CD4-positive, alpha-beta T cell treated with Interleukin-17A for 4 hours (primary cell): ENCODE data around the gene RAD51C.
"Not testable (repeated sequence)": the region's sequence is repeated elsewhere in the genome, so short reads cannot be mapped to it uniquely, and the experiment has no call there.

Experiments used
- DNase-seq: peaks from one replicate; pipeline ENCODE4 v3.0.0-alpha.2; 2020; ENCODE audit warnings: mixed read lengths

The RAD51C gene

GRCh38 chr17:58684462-58684861, 7.9 kb upstream of the RAD51C start:
- DNase-seq = not testable (repeated sequence)

DNA sequence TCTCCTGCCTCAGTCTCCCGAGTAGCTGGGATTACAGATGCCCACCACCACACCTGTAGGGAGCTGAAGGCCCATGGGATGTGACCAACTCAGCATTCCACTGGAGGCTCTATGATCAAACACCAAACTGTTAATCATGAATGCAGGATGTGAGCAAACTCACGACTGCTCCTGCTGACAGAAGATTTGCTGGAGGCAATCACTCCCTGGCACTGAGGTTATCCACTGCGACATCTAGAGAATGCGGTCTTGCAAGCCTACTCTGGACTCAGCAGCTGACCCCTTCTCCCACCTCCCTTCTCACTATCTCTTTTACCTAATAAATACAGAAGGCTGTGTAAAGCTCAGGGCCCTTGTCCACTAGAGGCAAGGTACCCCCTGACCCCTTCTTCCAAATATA, 5.4 kb upstream of the RAD51C start:
- DNase-seq = no peak

- no peak for DNase-seq
Observed at GRCh38 chr17:58688521-58688920, 3.9 kb upstream of the RAD51C start.

DNA sequence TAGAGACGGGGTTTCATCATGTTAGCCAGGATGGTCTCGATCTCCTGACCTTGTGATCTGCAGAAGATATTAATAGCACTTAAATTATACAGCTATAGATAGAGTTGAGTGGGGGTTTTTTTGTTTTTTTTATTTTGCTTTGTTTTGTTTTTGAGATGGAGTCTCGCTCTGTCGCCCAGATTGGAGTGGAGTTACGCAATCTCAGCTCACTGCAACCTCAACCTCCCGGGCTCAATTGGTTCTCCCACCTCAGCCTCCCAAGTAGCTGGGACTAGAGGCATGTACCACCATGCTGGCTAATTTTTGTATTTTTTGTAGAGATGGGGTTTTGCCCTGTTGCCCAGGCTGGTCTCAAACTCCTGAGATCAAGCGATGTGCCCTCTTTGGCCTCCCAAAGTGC, 2.4 kb upstream of the RAD51C start:
- DNase-seq = not testable (repeated sequence)

DNA sequence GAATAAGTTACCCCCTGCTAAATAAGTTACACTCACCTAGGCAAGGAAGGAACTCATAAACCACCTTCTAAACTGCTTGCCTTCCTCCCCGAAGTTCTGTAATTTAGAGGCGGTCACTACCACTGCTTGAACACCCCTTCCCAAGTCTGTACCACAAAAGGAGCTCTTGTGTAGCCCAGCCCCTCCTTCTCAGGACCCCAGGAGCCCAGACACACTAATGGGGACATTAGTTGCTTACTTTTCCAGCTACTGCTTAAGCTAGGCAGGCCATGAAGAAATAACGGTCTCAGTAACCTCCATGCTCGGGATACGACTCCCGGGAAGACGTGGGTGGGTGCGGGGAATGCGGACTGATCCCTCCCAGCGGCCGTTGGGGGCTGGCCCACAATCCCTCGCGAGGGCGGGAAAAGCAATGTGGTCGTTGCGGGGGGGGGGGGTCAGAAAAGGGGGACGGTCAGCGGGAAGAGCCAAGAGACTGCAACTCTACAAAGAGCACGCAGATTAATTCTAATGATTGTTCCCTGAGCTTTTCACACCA, 632 bp upstream of the RAD51C start, which contains the start of gene TEX14:
TEX14 (minus strand) TSS at position 345 of the 538 bp plus-strand sequence. CDS start 40,044 bp downstream, outside the sequence.
- DNase-seq = no peak

DNA sequence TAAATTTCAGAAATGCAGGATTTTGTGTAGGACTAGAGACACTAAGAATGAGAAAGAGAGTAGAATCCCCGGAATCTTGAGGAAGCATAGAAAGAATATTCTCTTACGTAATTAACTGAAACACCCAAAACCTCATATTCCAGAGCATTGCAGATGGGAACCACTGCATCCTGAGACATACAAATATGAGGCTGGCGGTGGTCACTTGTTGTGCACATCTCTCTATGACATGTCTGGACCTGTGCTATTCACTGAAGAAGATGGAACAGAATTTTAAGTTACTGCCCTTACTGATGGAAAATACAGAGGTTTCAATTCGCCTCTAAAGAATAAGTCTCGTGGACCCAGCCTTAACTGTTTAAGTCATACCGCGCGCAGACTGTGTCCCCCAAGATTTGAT, 806 bp downstream of the RAD51C start:
- no peak for DNase-seq

DNA sequence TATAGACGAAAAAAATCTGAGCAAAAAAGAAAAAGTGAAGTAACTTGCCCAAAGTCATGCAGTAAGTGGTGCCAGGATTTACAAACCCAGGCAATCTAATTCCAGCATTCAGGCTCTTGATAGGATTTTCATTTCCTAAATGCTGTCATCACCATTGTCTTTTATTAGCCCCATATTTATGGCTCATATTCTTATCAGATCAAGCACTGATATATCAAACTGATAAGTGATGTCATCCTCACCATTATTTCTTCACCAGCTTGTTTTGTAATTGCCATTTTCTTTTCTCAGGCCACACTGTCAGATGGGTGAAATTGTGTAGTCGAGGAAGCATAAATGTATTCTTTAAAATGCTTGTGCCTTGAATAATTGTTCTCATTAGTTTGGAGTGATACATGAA, 1.3 kb downstream of the RAD51C start:
- DNase-seq = no peak

- DNase-seq = no peak
Observed at GRCh38 chr17:58694302-58694701, 1.9 kb downstream of the RAD51C start.

DNA sequence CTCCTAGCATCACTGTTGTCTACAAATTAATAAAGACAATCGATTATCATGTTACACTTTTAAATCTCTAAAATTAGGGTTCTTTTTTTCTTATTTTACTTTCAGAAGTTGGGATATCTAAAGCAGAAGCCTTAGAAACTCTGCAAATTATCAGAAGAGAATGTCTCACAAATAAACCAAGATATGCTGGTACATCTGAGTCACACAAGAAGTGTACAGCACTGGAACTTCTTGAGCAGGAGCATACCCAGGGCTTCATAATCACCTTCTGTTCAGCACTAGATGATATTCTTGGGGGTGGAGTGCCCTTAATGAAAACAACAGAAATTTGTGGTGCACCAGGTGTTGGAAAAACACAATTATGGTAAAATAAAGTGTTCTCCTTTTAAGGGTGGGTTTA, 2.4 kb downstream of the RAD51C start:
- no peak for DNase-seq

DNA sequence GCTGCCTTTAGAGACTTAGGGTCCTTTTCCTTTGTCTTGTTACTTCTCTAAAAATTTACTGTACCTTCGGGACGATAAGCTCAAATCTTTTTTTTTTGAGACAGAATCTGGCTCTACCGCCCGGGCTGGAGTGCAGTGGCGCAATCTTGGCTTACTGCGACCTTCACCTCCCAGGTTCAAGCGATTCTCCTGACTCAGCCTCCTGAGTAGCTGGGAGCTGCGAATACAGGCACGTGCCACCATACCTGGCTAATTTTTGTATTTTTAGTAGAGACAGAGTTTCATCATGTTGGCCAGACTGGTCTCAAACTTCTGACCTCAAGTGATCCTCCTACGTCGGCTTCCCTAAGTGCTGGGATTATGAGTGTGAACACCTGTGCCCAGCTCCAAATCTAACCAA, 7.4 kb downstream of the RAD51C start:
- DNase-seq = no peak

DNA sequence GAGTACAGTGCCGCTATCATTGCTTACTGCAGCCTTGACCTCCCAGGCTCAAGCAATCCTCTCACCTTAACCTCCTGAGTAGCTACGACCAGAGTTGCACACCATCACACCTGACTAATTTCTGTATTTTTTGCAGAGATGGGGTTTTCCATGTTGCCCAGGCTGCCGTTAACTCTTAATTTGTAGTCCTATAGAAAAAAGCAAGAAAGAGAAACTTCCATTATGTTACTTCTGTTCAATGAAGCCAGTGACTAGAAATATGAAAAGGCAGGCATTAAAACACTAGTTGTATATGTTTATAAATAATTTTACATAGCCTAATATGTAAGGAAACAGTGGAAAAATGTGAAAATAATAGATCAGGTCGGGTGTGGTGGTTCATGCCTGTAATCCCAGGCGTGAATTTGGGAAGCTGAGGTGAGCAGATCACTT, 9.7 kb downstream of the RAD51C start:
- DNase-seq = no peak

DNA sequence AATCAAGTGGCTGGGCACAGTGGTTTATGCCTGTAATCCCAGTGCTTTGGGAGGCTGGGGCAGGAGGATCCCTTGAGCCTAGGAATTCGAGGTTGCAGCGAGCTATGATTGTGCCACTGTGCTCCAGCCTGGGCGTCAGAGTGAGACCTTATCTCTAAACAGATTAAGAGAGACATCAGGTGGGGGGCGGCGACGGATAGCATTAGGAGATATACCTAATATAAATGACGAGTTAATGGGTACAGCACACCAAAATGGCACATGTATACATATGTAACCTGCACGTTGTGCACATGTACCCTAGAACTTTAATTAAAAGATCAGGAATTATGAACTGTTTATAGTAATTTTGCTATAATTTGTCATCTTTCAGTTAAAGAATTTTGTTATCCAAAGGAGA, 10.3 kb downstream of the RAD51C start:
- DNase-seq = no peak

- no peak for DNase-seq
Observed at GRCh38 chr17:58703137-58703915, 10.9 kb downstream of the RAD51C start.

DNA sequence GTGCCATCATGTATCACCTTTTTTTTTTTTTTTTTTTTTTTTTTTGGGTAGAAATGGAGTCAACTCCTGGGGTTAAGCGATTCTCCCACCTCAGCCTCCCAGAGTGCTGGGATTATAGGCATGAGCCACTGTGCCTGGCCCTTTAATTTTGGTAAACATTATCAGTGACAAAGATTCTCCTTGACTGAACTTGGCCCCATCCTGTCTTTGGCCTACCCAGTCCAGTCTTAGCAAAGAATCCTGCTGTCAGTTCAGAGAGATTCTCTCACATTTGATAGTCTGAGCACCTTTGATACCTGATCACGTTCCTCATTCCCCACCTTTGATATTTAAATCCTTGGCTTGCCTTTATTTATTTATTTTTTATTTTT, 11.5 kb downstream of the RAD51C start:
- DNase-seq = no peak

DNA sequence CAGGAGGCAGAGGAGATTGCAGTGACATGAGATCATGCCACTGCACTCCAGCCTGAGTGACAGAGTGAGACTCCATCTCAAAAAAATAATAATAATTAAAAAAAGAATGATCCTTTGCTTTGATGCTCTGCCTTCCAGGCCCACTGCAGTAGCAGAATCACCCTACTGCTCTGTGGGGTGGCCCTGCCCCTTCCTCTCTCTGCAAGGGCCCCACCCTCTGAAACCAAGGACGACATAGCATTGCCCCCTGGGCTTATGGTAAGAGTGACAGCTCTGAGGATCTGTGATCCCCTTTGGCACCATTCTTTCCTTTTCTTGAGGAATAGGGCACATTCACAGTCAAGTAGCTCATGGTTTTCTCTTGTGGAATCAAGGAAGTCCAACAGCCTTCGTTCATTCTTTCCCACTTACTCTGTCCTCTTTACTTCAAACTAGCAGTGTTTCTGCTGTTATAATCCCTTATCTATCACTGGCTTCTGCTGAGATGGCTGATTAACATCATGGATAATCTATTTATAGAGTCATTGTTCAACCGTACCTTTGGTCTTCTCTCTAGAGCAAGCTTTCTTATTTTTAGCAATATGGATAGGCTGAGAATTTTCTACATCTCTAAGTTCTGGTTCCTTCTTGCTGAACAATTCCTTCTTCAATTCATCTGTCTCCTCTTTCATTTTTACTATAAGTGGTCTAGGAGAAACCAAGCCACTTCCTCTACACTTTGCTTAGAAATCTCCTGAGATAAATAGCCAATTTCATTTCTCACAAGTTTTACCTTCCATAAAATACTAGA, 14.1 kb downstream of the RAD51C start:
- no peak for DNase-seq

DNA sequence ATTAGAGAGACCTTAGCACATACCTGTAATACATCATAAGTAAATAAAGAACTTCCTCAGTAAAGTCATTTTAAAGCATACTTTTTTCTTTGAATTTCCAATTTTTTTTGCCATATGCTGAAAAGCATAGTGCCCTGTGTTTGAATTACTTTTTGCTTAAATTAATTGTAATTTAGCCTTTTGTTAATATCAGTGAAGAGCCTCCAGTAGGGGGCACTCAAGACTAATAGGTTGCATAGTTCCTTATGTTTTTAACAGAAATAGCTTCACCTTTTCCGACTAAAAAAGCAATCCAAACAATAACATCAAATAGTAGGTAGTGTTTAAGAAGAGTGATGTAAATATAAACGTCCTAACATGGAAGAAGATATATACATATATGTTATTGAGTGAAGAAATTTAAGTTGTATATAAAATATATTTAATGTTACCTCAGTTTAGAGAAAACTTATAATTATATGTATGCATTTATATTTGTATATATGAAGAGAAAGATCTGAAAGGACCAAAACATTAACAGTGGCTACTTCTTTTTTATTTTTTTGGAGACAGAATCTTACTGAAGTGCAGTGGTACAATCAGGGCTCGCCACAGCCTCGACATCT, 18.6 kb downstream of the RAD51C start:
- peak; percentile 68 for DNase-seq

- DNase-seq = no peak
Observed at GRCh38 chr17:58722274-58722673, 29.9 kb downstream of the RAD51C start.

- no peak for DNase-seq
Observed at GRCh38 chr17:58722696-58723095, 30.3 kb downstream of the RAD51C start.

- no peak for DNase-seq
Observed at GRCh38 chr17:58728798-58729197, 36.4 kb downstream of the RAD51C start.

- DNase-seq = no peak
Observed at GRCh38 chr17:58730937-58731336, 38.5 kb downstream of the RAD51C start.

DNA sequence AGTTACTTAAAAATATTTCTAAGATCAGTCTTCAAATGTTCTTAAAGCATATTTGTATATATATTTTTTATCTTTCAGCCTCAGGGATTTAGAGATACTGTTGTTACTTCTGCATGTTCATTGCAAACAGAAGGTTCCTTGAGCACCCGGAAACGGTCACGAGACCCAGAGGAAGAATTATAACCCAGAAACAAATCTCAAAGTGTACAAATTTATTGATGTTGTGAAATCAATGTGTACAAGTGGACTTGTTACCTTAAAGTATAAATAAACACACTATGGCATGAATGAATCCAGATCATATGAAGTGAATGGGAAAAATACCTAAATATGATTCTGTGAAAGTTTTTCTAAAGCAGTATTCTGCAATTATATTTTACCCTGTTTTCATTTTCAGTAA, 41.6 kb downstream of the RAD51C start:
- DNase-seq = no peak

- no peak for DNase-seq
Observed at GRCh38 chr17:58734811-58735210, 42.4 kb downstream of the RAD51C start.

- DNase-seq = no peak
Observed at GRCh38 chr17:58741121-58741625, 48.8 kb downstream of the RAD51C start.
